GM12873 (cell line): ENCODE data around the gene PPP4R1.

ENCODE experiments used
- CTCF ChIP-seq: IDR thresholded peaks from 2 replicates; pipeline ENCODE4 v1.5.1; 2012; ENCODE audit warnings: low read depth, mild to moderate bottlenecking, moderate library complexity, low read length, control low read depth; ENCODE audit not compliant: insufficient read depth; ENCODE audit errors: missing control alignments

Gene PPP4R1

GRCh38 chr18:9619990-9620389 lies 5.6 kb upstream of the PPP4R1 start:
- no peak for TF ChIP-seq CTCF

- no peak for TF ChIP-seq CTCF
These were observed 5.2 kb upstream of the PPP4R1 start for GRCh38 chr18:9619545-9619944.

- no peak for TF ChIP-seq CTCF
These were observed 4.7 kb upstream of the PPP4R1 start for GRCh38 chr18:9619056-9619455.

- TF ChIP-seq CTCF: no peak
These were observed 2.7 kb upstream of the PPP4R1 start for GRCh38 chr18:9617006-9617542.

- TF ChIP-seq CTCF: no peak
These were observed 1.7 kb upstream of the PPP4R1 start for GRCh38 chr18:9616049-9616448.

- TF ChIP-seq CTCF: no peak
These were observed 980 bp upstream of the PPP4R1 start for GRCh38 chr18:9615280-9615797.

- TF ChIP-seq CTCF: no peak
These were observed 584 bp downstream of the PPP4R1 start for GRCh38 chr18:9613550-9614400.
